Muscle layer of duodenum (tissue), 2 donors: ENCODE results near the gene PDE6A.
"Not testable (repeated sequence)": the region's sequence is repeated elsewhere in the genome, so short reads cannot be mapped to it uniquely, and the experiment has no call there.

Source experiments
- H3K27ac ChIP-seq: one replicate; pipeline ENCODE4 v1.7.0; 2013; ENCODE audit warnings: mild to moderate bottlenecking, low read length
- H3K27me3 ChIP-seq: one replicate; pipeline ENCODE4 v1.7.0; 2013; ENCODE audit warnings: low read depth, mild to moderate bottlenecking, control low read depth, low read length
- H3K36me3 ChIP-seq, 2 donors: one replicate each; pipeline ENCODE4 v1.7.0; 2013; ENCODE audit warnings: low read length in 2 of 2, control low read depth in 1 of 2, mild to moderate bottlenecking in 1 of 2; ENCODE audit not compliant: insufficient read depth in 2 of 2, control insufficient read depth in 1 of 2
- H3K4me1 ChIP-seq, 2 donors: one replicate each; pipeline ENCODE4 v1.7.0; 2013; ENCODE audit warnings: low read length in 2 of 2, mild to moderate bottlenecking in 2 of 2, control low read depth in 1 of 2, moderate library complexity in 1 of 2; ENCODE audit not compliant: insufficient read depth in 2 of 2, control insufficient read depth in 1 of 2
- H3K4me3 ChIP-seq, 2 donors: one replicate each; pipeline ENCODE4 v1.7.0; 2013; ENCODE audit warnings: low read length in 2 of 2, low read depth in 1 of 2, mild to moderate bottlenecking in 1 of 2
- H3K9me3 ChIP-seq, 2 donors: one replicate each; pipeline ENCODE4 v1.7.0; 2013; ENCODE audit warnings: low read length in 2 of 2, control low read depth in 1 of 2, mild to moderate bottlenecking in 1 of 2; ENCODE audit not compliant: control insufficient read depth in 1 of 2
- donor health status: healthy.

The PDE6A gene

DNA sequence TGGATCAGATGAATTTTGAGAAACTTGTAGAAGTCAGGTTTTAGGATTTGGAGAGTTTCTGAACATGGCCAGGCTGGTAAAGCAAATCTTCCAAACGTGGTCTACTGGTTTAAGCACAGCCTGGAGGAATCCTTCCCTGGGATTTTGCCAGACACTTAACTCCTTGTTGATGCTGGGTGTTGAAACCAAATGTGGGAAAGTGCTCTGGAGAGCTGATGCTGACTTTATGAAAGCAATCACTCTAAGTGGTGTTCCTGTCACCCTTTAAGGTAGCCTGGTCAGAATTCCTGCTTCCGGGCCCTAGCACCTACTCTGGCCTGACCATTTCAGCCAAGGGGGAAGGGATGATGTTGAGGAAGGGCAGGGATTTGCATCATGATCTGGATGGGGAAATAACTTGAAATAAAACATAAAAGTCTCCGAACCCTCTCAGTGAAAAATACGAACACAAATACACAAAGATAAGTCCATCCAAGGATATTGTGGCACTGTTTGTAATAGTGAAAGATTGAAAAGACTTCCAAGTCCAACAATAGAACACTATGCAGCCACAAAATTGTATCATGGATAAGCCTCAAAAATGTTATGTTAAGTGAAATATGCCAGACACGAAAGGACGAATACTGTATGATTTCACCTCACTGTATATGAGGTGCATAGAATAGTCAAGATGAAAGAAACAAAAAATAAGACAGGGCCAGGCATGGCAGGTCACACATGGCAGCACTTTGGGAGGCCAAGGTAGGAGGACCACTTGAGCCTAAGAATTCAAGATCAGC is 57.7 kb downstream of the PDE6A start:
- Histone ChIP-seq H3K4me3 (no peak overlapping the region), H3K27ac (no peak overlapping the region), H3K27me3 (no peaks in the 10 kb centered on the region), H3K36me3 (no peaks in the 10 kb centered on the region), H3K9me3 (no peaks in the 10 kb centered on the region), H3K4me1 (no peaks in the 10 kb centered on the region)

GRCh38 chr5:149886060-149886459 is 58.5 kb downstream of the PDE6A start:
- H3K36me3 ChIP-seq = no peaks in the 10 kb centered on the region
- H3K4me1 ChIP-seq = no peaks in the 10 kb centered on the region
- no peaks in the 10 kb centered on the region for H3K9me3 ChIP-seq
- no peak overlapping the region for H3K4me3 ChIP-seq
- no peak overlapping the region for H3K27ac ChIP-seq
- no peaks in the 10 kb centered on the region for H3K27me3 ChIP-seq

- Histone ChIP-seq H3K4me1 (no peaks in the 10 kb centered on the region), H3K27me3 (no peaks in the 10 kb centered on the region), H3K9me3 (no peaks in the 10 kb centered on the region), H3K4me3 (no peak overlapping the region), H3K27ac (no peak overlapping the region), H3K36me3 (no peaks in the 10 kb centered on the region)
Measured at GRCh38 chr5:149885513-149885912, 59.1 kb downstream of the PDE6A start.

GRCh38 chr5:149883550-149883949 is 61.0 kb downstream of the PDE6A start:
- H3K36me3 ChIP-seq = no peaks in the 10 kb centered on the region
- no peaks in the 10 kb centered on the region for H3K9me3 ChIP-seq
- H3K4me1 ChIP-seq = no peaks in the 10 kb centered on the region
- no peak overlapping the region for H3K27ac ChIP-seq
- H3K4me3 ChIP-seq = no peak overlapping the region
- no peaks in the 10 kb centered on the region for H3K27me3 ChIP-seq

GRCh38 chr5:149882633-149883032 is 62.0 kb downstream of the PDE6A start:
- H3K9me3 ChIP-seq, H3K4me1 ChIP-seq, H3K4me3 ChIP-seq, H3K36me3 ChIP-seq, H3K27me3 ChIP-seq, H3K27ac ChIP-seq: not testable (repeated sequence)

- no peaks in the 10 kb centered on the region for H3K4me1 ChIP-seq
- H3K27ac ChIP-seq = no peak overlapping the region
- no peaks in the 10 kb centered on the region for H3K36me3 ChIP-seq
- no peaks in the 10 kb centered on the region for H3K27me3 ChIP-seq
- no peaks in the 10 kb centered on the region for H3K9me3 ChIP-seq
- no peak overlapping the region for H3K4me3 ChIP-seq
Measured at GRCh38 chr5:149881874-149882273, 62.7 kb downstream of the PDE6A start.

- Histone ChIP-seq H3K4me1 (no peaks in the 10 kb centered on the region), H3K27ac (no peak overlapping the region), H3K36me3 (no peaks in the 10 kb centered on the region), H3K4me3 (no peak overlapping the region), H3K9me3 (no peaks in the 10 kb centered on the region), H3K27me3 (no peaks in the 10 kb centered on the region)
Measured at GRCh38 chr5:149881069-149881622, 63.4 kb downstream of the PDE6A start.

GRCh38 chr5:149879593-149879992 is 65.0 kb downstream of the PDE6A start:
- H3K27ac ChIP-seq, H3K9me3 ChIP-seq, H3K4me1 ChIP-seq, H3K27me3 ChIP-seq, H3K36me3 ChIP-seq, H3K4me3 ChIP-seq: not testable (repeated sequence)

GRCh38 chr5:149878371-149878770 is 66.2 kb downstream of the PDE6A start:
- no peaks in the 10 kb centered on the region for H3K27me3 ChIP-seq
- no peaks in the 10 kb centered on the region for H3K36me3 ChIP-seq
- H3K9me3 ChIP-seq = no peaks in the 10 kb centered on the region
- no peak overlapping the region for H3K4me3 ChIP-seq
- H3K27ac ChIP-seq = no peak overlapping the region
- H3K4me1 ChIP-seq = no peaks in the 10 kb centered on the region

DNA sequence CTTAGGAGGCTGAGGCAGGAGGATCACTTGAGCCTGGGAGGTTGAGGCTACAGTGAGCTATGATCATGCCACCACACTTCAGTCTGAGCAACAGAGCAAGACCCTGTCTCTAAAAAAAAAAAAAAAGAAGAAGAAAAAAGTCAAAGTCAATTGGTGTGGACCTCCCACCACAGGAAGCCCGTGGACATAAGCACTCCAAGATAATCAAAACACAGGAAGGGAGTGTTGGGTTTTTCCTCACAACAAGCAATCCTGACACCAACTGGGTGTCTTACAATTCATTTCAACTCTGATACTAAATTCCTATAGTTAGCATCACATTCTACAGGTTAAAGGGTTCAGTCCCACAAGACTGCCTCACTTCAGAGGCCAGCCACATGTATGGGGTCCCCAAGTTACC is 70.7 kb downstream of the PDE6A start:
- no peak overlapping the region for H3K4me3 ChIP-seq
- no peaks in the 10 kb centered on the region for H3K9me3 ChIP-seq
- no peak overlapping the region for H3K27ac ChIP-seq
- peaks cover 0 to 7% of the 10 kb centered on the region in 2 donors for H3K4me1 ChIP-seq
- H3K36me3 ChIP-seq = no peaks in the 10 kb centered on the region
- no peaks in the 10 kb centered on the region for H3K27me3 ChIP-seq

GRCh38 chr5:149872351-149873040 is 72.1 kb downstream of the PDE6A start:
- no peak overlapping the region for H3K4me3 ChIP-seq
- peaks cover 0 to 7% of the 10 kb centered on the region in 2 donors for H3K4me1 ChIP-seq
- H3K36me3 ChIP-seq = no peaks in the 10 kb centered on the region
- no peaks in the 10 kb centered on the region for H3K9me3 ChIP-seq
- H3K27me3 ChIP-seq = no peaks in the 10 kb centered on the region
- H3K27ac ChIP-seq = no peak overlapping the region
